CD4-positive, alpha-beta T cell treated with Interleukin-12 subunit alpha and Interleukin-12 subunit beta, for 1 hour (primary cell): ENCODE measurements around the gene MYCL.
"Not testable (repeated sequence)": the region's sequence is repeated elsewhere in the genome, so short reads cannot be mapped to it uniquely, and the experiment has no call there.

Experiments
- DNase-seq: peaks from one replicate; pipeline ENCODE4 v3.0.0-alpha.2; 2020

MYCL gene

DNA sequence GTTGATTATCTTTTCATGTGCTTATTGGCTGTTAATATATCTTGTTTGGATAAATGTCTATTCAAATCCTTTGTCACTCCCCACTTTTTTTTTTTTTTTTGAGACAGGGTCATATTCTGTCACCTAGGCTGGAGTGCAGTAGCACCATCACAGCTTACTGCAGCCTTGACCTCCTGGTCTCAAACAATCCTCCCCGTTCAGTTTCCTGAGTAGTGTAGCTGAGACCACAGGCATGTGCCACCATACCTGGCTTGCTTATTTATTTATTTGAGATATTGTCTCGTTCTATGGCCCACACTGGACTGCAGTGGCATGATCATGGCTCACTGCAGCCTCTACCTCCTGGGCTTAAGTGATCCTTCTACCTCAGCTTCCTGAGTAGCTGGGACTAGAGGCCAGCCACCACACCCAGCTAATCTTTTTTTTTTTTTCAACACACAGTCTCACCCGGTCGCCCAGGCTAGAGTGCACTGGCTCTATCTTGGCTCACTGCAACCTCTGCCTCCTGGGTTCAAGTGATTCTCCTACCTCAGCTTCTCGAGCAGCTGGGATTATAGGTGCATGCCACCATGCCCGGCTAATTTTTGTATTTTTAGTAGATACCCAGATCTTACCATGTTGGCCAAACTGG lies 13.9 kb upstream of the MYCL start:
- no peak for DNase-seq

DNA sequence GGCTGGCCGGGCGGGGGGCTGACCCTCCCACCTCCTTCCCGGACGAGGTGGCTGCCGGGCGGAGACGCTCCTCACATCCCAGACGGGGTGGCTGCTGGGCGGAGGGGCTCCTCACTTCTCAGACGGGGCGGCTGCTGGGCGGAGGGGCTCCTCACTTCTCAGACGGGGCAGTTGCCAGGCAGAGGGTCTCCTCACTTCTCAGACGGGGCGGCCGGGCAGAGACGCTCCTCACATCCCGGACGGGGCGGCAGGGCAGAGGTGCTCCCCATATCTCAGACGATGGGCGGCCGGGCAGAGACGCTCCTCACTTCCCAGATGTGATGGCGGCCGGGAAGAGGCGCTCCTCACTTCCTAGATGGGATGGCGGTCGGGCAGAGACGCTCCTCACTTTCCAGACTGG lies 11.4 kb upstream of the MYCL start:
- DNase-seq = not testable (repeated sequence)

DNA sequence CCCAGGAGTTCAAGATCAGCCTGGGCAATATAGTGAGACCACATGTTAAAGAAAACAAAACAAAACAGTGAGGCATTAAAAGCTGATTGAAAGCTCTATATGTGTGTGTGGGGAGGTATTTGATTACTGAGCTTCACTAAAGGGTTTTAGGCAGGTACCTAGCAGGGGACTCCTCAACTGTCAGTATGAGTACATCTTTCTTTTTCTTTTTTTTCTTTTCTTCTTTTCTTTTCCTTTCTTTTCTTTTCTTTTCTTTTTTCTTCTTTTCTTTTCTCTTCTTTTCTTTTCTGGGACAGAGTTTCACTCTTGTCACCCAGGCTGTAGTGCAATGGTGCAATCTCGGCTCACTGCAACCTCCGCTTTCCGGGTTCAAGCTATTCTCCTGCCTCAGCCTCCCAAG lies 8.5 kb upstream of the MYCL start:
- no peak for DNase-seq

DNA sequence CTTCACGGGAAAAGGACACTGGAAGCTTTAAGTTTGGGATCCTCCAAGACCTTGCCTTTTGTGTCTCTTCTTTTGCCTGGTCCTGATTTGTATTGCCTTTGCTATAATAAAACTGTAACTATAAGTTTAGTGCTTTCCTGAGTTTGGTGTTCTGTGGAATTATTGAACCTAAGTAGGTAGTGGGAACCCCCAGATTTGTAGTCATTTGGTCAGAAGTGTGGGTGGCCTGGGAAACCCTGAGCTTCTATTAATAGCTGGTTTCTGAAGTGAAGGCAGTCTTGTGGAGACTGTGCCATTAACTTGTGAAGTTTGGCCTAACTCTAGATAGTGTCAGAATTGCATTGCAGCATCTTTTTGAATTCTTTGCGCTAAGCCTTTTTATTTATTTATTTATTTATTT lies 6.8 kb upstream of the MYCL start:
- DNase-seq = no peak

DNA sequence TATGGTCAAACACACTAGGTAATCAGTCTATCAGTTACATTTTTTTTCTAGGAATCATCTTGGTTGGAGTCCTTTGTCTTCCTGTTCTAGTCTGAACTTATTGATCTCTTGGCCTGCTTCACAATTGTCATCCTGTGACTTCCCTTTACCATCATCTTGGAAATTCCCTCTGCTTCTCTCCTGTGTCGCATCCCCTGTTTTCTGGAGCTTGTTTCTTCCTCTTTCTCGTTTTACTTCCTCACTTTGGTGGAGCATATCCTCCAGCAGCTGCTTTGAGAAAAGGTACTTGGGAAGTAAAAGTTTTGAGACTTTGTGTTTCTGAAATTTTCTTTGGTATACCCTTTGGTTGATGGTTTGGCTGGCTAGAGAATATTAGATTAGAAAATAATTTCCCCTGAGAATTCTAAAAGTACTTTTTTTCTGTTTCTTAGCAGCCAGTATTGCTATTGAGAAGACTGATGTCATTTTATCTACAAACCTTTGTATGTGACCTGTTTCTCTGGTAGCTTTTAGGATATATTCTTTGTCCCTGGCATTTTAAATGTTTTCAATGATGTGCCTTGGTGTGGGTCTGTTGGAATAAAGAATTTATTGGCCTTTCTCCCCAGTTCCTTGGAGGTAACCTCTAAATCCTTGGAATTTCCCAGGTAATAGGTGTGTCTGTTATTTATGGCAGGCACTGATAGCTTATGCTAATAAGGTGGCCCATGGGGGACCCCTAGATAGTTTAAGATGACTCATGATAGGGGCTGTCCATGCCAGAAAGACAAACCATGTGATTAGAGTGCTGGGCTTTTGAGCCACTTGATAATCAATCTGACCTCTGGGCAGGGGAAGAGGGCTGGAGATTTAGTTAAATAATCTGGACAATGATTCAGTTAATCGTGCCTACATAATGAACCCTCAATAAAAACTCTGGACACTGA lies 6.1 kb upstream of the MYCL start:
- no peak for DNase-seq

DNA sequence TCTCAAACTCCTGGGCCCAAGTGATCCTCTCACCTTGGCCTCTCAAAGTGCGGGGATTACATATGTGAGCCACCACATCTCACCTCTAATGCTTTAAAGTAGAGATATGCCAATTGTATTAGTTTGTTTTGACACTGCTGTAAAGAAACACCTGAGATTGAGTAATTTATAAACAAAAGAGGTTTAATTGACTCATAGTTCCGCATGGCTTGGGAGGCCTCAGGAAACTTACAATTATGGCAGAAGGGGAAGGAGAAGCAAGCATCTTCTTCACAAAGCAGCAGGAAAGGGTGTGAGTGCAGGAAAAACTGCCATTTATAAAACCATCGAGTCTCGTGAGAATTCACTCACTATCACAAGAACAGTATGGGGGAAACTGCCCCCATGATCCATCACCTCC lies 3.5 kb upstream of the MYCL start:
- no peak for DNase-seq

DNA sequence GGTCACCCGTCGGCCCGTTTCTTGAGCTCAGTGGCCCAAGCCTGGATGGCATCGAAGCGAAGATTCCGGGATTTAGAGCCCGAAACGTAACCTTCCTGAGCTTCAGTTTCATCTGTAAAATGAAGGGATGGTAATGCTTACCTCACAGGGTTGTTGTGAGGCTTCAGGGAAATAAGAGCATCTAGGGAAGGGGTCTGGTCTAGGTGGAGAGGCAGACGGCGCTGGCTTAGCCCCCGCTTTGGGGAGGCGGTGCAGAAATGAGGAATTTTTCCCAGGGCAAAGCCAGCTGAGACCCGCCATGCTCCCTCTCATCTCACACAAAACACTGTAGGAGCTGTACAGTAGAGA lies 717 bp upstream of the MYCL start:
- DNase-seq = no peak

DNA sequence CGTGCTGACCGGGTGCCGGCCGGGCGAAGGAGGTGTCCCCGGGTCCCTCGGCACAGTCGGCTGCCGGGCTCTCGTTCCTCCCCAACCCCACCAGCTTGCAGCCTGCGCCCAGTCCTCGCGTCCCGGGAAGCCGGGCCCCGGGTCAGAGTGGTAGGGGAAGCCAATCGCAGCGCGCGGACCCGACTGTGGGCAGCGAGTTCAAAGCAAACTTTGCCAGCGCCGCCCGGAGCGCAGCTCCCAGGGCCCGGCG lies 328 bp downstream of the MYCL start:
- DNase-seq = no peak

DNA sequence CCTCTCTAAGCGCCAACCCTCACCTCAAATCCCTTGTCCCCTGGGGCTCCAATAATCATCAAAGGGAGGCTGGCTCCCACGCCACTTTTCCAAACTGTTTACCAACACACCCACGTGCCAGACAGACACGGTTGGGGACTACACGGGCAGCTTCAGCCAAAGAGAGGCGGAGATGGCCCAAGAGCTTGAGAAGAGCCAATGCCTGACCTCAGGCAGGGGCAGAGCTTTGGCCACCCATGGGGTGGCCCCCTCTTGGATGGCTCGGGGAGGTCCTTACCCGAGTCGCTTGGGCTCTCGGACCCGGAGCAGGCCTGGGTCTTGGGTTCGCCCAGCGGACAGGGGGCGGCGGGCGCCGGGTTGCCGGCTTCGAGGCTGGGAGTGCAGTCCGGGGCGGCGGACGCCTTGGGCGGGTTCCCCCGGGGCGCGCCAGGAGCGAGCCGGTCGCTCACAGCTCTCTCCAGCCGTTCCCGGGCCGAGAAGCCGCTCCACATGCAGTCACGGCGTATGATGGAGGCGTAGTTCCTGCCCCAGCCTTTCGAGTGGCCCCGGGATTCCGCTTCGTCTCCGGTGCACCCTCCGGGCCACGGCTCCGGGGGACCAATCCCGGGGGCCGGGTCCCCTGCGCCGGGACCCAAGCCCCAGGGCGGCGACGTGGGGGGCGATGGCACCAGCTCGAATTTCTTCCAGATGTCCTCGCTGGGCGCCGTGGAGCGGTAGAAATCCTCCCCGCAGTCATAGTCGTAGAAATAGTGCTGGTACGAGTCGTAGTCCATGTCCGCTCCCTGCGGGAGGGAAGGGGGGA lies 854 bp downstream of the MYCL start:
- no peak for DNase-seq

DNA sequence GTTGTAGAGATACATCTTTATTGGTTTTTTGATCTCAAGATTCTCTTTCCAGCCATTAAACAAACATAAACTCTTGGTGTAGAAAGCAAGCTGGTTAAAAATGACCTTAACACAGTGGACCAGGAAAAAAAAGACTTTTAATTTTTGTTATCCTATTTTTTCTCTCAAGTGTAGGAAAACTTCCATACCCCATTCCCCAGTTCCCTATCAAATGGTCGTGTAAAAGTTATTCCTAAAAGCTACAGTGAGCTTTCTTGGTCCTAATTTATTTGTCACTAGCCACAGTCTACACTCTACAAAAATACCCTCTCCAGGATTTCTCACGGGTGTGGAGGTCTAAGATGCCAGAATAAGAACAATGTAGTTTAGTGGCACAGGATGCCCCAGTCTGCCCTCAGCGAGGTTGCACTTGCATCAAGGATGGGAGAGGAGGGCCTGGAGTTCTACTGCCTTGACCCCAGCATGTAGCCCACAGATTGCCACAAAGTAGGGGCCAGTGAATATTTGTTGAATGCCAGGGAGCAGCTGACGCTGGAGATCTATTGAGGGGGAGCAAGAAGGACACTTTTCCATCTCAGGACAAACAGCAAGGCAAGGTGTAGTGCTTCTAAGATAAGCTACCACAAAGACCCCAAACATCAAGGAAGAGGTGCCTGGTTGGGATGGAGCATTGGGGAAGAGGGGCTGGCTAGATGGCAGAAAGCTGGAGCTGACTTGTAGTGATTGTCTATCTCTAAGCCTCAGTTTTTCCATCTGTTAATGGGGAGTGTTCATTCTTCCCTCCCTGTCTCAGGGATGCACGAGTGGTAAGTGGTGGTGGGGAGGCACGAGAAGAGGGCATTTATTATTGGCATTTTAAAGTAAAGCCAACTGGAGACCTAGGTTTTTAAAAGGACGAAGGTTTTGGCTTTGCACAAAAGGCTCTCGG lies 1.8 kb downstream of the MYCL start:
- DNase-seq = no peak

DNA sequence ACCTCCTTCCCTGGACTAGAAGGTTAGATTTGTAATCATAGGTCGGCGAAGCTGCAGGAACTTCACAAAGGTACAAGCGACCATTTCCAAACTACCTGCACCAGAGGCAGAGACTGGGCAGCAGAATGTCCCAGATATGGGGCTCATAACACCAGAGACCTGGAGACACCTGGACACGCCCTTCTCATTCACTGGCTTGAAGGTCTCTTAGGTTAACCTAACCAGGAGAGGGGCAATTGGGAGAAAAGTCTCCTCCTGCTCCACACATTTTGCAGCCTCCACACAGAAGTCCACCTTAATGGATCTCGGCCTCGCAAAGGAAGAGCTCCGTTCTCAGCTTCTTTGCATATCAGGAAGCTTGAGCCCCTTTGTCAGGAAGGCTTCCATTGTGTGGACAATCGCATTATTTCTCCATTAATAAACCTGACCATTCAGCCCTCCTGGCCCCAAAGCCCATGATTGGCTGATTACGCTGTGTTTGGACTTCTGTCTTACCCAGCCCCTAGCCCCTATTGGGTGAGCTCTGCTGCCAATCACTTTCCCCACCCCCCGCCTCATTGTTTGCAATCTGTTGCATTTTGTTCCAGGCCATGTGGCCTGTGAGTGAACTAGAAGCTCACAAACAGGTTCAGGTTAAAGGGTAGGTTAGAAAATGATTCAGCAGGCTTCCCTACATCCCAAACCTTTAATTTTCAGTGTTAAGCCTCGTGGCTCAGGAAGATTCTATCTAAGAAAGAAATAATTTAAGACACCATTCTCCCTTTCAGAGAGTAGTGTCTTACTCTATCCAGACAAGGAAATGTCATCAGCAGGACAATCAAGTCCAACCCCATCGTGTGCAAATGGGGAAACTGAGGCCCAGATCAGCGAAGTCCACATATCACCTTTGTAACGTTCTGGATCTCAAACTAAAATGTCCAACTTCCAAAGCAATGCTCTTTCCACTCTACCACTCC lies 2.8 kb downstream of the MYCL start:
- no peak for DNase-seq

DNA sequence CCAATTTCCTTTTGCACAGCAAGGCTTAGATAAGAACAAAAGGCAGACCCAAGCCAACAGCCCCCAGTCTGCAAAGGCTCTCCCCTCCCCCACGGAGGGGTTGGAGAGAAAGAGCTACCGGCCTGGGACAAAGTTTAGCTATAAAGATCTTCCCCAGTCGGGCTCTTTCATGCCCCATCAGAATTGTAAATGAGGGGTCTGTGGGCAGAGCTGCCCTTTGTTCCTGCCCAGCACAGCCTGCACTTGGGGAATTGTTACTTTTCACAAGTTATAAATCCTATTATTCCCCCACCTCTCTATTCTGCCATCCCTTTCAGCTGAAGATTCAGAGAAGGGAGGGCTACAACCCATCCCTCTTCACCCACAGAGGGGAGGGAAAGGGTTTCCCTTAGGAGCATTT lies 3.5 kb downstream of the MYCL start:
- no peak for DNase-seq

DNA sequence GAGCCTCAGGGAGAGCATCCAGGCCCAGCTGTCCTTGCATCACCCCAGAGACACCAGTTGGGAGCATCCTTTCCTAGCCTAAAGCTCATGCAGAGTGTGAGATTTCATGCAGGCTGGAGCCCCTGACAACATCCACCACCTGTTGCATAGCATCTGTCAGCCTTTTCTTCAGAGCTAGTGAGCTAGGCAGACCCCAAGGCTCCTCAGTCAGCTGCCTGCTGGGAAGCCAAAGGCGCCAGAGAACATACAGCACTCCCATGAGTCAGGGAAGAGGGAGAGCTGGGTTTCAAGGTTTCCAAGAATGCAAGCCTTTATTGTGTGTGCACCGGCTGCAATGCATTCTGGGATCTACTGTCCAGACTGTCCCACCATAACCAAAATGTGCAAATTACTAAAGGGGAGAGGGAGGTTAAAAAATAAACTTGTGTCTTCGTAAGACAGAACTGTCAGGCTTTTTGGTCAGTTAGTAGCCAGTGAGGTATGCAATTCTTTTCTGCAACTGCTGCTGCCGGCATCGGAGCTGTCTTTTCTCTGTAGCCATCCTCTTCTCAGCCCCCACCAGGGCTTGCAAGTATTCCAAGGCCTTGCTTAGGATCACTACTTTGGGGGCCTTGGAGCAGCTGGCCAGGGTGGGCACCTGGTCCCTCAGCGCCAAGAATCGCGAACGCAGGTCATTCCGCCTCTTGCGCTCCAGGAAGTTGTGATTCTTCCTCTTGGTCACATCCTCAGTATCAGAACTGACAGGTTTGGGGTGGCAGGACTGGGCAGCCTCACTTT lies 4.6 kb downstream of the MYCL start:
- no peak for DNase-seq

DNA sequence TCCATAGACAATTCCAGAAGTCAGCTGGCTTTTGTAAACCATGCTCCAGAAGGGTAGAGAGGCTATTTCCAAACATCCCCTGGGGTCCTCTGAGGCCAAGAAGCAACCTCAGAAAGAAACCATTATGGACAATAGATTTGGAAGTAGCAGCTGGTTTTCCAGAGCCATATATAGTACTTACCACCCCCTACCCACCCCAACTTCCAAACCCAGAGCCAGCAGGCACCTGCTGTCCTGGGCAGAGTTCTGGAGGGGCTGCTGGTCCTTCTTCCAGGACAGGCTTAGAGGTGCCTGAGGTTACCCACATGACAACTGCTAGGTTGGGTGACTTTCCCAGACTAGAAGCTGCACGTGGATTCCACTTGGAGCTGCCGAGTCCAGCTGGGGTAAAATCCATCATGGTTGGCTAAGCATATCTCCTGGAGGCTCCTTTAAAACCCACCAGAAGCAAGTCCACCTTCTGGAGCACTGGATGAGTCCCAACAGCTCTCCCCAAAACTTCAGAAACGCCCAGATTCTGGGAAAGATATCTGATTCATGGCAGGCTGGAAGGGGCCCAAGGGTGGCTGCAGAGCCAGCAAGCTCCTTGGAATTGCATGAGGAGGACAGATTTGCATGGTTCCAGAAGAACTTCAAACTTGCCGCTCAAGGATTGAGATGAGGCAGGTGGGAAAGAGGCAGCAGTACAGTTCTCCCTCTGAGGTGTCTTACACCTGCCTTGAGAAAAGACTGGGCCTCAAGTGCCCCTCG lies 5.8 kb downstream of the MYCL start:
- DNase-seq = no peak

DNA sequence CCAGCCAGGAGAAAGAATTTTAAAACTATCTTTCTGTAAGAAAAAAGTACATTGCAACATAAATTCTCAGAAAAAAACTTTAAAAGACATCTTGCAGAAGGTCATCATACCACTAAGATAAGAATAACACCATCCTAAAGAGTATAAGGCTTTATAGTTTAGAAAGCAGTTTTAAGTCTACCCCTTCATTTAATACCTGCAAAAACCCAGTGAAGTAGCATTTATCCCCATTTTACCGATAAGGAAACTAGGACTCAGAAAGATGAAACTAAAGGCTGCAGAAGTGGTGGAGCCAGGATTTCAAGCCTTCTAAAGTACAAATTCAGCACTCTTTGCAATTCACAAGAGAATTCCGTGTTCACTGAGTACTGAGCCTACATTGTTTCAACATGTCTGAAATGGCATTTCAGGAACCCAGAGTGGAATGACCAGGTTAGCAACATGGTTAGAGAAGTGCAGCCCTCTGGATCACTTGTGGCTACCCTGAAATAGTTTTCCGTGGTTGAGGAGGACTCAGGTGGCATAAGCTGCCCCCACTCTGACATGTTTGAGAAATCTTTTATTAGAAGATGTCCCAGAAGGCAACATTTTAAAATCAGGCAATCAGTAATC lies 6.7 kb downstream of the MYCL start:
- DNase-seq = no peak

DNA sequence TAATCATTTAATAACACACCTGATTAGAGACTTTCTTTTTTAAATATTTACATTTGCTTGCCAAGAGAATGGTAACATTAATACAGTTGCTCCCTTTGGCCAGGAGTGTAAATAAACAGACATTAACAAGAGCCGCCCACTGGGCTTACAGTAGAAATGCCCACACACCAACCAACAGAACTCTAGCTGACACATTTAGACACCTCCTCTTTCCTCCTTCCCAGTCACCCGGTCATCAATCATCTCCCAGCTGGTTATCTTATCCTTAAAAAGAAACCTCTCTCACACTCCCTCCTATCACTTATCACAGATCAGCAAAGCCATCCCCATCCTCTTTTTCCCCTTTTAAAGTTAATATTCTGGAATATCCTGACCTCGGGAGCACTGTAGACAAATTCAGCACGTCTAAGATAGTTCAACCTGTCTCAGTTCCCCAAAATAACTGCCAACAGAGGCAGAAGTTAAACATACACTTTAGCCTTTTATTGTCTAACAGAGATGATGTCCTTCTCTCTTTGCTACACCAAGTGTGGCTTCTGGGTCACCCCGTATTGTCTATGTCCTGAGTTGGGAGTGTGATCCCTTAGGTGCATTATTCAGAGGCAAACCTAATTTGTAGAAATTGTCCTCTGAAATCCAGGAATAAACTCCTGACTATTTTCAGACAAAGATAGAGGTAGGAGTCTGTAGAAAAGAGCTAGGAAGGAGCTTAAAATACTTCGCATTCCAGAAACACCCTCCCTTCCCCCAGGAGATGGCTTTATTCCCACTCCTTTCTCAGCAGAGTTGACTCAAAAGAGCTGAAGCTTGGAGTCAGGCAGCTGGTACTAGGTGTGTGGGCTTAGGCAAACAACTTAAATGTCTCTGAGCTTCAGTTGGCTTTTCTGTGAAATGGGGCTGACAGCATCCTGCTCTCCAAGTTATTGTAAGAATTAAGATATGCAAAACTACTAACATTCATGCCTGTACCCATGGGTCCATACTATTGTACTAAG lies 8.8 kb downstream of the MYCL start:
- no peak for DNase-seq

DNA sequence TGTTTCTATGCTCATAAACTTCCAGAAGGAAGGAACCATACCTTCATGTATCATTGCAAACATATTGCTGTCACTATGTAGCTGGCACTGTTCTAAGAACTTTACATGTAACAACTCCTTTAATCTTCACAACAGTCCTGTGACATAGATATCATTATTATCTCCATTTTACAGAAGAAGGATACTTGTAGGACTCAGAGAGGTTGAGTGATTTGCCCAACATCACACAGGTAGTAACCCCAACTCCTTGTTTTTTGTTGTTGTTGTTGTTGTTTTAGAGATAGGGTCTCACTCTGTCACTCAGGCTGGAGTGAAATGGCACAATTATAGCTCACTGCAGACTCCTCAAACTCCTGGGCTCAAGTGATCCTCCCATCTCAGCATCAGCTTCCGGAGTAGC lies 10.8 kb downstream of the MYCL start:
- DNase-seq = no peak

DNA sequence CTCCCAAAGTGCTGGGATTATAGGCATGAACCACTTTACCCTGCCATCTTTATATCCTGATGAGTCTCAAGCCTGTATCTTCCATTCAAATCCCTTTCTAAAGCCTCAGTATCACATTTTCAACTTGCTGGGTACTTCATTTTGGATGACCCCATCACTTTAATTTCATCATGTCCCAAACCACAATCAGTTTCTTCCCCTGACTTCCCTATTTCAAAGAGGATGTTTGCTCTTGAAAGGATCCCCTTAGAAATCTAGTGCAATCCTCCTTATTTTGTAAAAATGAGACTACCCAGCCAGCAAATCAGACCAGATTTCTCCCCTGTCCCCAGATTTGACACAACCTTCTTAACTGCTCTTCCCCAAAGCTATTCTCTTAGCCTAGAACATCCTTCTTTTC lies 11.4 kb downstream of the MYCL start:
- no peak for DNase-seq
